Mammary epithelial cell (primary cell): Measurements from ENCODE around the gene KDM5B.

ENCODE experiments used
- EZH2 ChIP-seq: IDR thresholded peaks from 2 replicates; pipeline ENCODE4 v1.6.1; 2012; ENCODE audit warnings: low read length, inconsistent platforms, borderline replicate concordance
- TF ChIP-seq, protein P1 (sequence below), 2 donors: IDR thresholded peaks in 1 of 2; conservative IDR thresholded peaks in 1 of 2; 2 replicates each; pipeline ENCODE4 v1.5.1; 2011 to 2012; ENCODE audit warnings: inconsistent platforms in 2 of 2, low read length in 2 of 2, mild to moderate bottlenecking in 2 of 2, control low read depth in 1 of 2, low read depth in 1 of 2; ENCODE audit not compliant: insufficient read depth in 1 of 2; ENCODE audit errors: extremely low read depth in 1 of 2

DNA sequence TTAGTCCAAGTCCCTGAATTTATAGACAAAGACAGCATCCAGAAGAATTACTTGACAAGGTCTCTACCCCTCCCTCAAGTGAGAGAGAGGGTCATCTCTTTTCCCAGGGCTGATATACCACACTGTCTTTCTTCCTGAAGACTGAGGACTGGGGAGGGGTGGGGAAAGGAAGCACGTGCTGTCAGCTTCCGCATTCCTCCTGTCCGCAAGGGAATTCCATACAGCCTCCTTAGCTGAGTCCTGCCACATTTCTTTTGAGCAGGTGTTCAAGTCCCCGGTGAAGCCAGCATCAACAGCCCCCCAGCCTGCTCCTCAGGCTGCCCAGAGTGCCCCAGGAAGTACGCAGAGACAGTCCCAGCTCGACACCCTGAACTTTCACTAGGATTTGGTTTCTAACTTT is 36.7 kb upstream of the KDM5B start:
- TF ChIP-seq, protein P1, sequence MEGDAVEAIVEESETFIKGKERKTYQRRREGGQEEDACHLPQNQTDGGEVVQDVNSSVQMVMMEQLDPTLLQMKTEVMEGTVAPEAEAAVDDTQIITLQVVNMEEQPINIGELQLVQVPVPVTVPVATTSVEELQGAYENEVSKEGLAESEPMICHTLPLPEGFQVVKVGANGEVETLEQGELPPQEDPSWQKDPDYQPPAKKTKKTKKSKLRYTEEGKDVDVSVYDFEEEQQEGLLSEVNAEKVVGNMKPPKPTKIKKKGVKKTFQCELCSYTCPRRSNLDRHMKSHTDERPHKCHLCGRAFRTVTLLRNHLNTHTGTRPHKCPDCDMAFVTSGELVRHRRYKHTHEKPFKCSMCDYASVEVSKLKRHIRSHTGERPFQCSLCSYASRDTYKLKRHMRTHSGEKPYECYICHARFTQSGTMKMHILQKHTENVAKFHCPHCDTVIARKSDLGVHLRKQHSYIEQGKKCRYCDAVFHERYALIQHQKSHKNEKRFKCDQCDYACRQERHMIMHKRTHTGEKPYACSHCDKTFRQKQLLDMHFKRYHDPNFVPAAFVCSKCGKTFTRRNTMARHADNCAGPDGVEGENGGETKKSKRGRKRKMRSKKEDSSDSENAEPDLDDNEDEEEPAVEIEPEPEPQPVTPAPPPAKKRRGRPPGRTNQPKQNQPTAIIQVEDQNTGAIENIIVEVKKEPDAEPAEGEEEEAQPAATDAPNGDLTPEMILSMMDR (conservative IDR thresholded peaks at IDR 0.05 in 1 of 2, IDR thresholded peaks at IDR 0.05 in 1 of 2; ENCODE audit: extremely low read depth in 1 of 2, insufficient read depth in 1 of 2, low read depth in 1 of 2, low read length in 2 of 2) = no peak
- TF ChIP-seq EZH2 = no peak
